ENCODE results near the gene REXO1. TPM values are rescaled to one million over a fixed set of nuclear protein-coding genes. Genes with fewer than 3 reads are reported as not detected.
A peak's percentile ranks its signal among the peaks of the same experiment; 100 is the strongest.

Gene REXO1
- total and polyA plus RNA-seq, 2 of the 8 experiments (the other 6 are each of a cell fraction or from before 2014, with no cell fraction given) = 42.4 to 44.3 TPM

GRCh38 chr19:1777149-1777548 lies 71.1 kb downstream of the REXO1 start:
- Histone ChIP-seq H3K36me3 (ENCODE audit: control insufficient read depth in 2 of 4, insufficient read depth in 4 of 4, low read length in 3 of 4) (peaks cover 0 to 3% (median 0%) of the 10 kb centered on the region in 4 experiments; a peak in 1 of 8 replicates), H3K4me1 (replicated peaks in 1 of 4; ENCODE audit: control insufficient read depth in 3 of 4, insufficient read depth in 4 of 4, low read length in 3 of 4) (peaks cover 0 to 5% (median 2%) of the 10 kb centered on the region in 4 experiments; a peak in 3 of 7 replicates), H3K79me1 (ENCODE audit: low read depth, low read length) (no peaks in the 10 kb centered on the region), H4K8ac (ENCODE audit: extremely low read depth, insufficient read depth, low read length) (no peak overlapping the region), H3K56ac (replicated peaks; ENCODE audit: insufficient read length, low read depth, low read length) (no peak overlapping the region), H3K27ac (ENCODE audit: low read depth, low read length) (no peak overlapping the region), H3K9ac (replicated peaks in 1 of 4; ENCODE audit: extremely low read depth in 1 of 4, low read depth in 3 of 4, low read length in 3 of 4) (no peak overlapping the region), H4K91ac (replicated peaks; ENCODE audit: insufficient read length, low read length) (peak overlapping the region; percentile 70), H2BK15ac (ENCODE audit: low read length) (peak overlapping the region; percentile 48; the same call in 1 of the 2 replicates), H2BK20ac (ENCODE audit: low read length) (0 out of 2 replicates have a peak overlapping the region, but pooled peaks have one; percentile 2), H4K5ac (ENCODE audit: insufficient read length, low read depth, low read length) (no peak overlapping the region), H3K14ac (ENCODE audit: insufficient read length) (no peak overlapping the region), H2AK5ac (ENCODE audit: low read depth, low read length) (no peak overlapping the region), H2AFZ (ENCODE audit: low read length) (no peak overlapping the region), H4K20me1 (replicated peaks in 1 of 2; ENCODE audit: control insufficient read depth in 1 of 2, insufficient read depth in 2 of 2, low read length in 2 of 2) (peaks cover 0 to 2% of the 10 kb centered on the region in 2 experiments), H3K23ac (ENCODE audit: insufficient read length) (no peak overlapping the region), H3K4ac (replicated peaks; ENCODE audit: insufficient read length, low read depth, low read length) (peak overlapping the region; percentile 49), H3K23me2 (ENCODE audit: low read depth, low read length) (peaks cover 4% of the 10 kb centered on the region; the same call in 1 of the 2 replicates), H2BK5ac (ENCODE audit: low read depth, low read length) (no peak overlapping the region), H3K18ac (ENCODE audit: extremely low read depth, low read length) (no peak overlapping the region), H3K27me3 (replicated peaks in 1 of 4; ENCODE audit: control insufficient read depth in 3 of 4, extremely low read depth in 1 of 4, insufficient read depth in 3 of 4, low read length in 3 of 4) (peaks cover 25 to 74% (median 72%) of the 10 kb centered on the region in 4 experiments), H2BK120ac (replicated peaks; ENCODE audit: low read depth, low read length) (no peak overlapping the region), H2BK12ac (ENCODE audit: low read depth, low read length) (peak overlapping the region; percentile 45; the same call in 1 of the 2 replicates), H3K4me2 (ENCODE audit: insufficient read depth in 1 of 2, low read depth in 2 of 2, low read length in 2 of 2) (peak overlapping the region; percentile 1 to 69; a peak in 1 of 4 replicates), H3K4me3 (ENCODE audit: extremely low read depth in 1 of 4, insufficient read depth in 2 of 4, low read depth in 3 of 4, low read length in 4 of 4) (no peak overlapping the region), H3K9me3 (ENCODE audit: insufficient read depth in 2 of 2, low read depth in 1 of 2, low read length in 1 of 2) (peaks cover 3 to 16% of the 10 kb centered on the region in 2 experiments; a peak in 3 of 4 replicates), H3K79me2 (ENCODE audit: control insufficient read depth in 1 of 2, insufficient read depth in 2 of 2, low read length in 2 of 2) (no peaks in the 10 kb centered on the region)
- TF ChIP-seq BCL11A (IDR thresholded peaks at IDR 0.05; ENCODE audit: low read depth in 2 of 2, low read length in 2 of 2) = no peak
- 54% methylated on average over 10 of the region's 10 CpGs; no CpG with 5 or more reads in 1 of the 2 experiments for WGBS, 2 experiments (ENCODE audit: extremely low coverage in 1 of 2, insufficient coverage in 1 of 2, insufficient read length in 1 of 2, insufficient replicate concordance in 2 of 2, low coverage in 1 of 2, low lambda C conversion rate in 2 of 2, missing lambda C conversion rate in 1 of 2)
- FAIRE-seq = no peak
- DNase-seq (ENCODE audit: low read depth in 1 of 2, low spot score in 2 of 2) = no peak
- POLR2A ChIA-PET (ENCODE audit: partially characterized antibody) = interaction anchor here (1.5 to 2.0 kb wide), 2 partner anchors 9 to 31 kb away, joined by 3 to 4 read pairs; no protein-coding TSS in a partner anchor
- CTCF ChIA-PET (ENCODE audit: partially characterized antibody) = interaction anchor here (0.7 to 4.9 kb wide), 9 partner anchors 9 to 103 kb away, joined by 3 to 45 read pairs (median 4); no protein-coding TSS in a partner anchor

Measured in H1 (cell line).